TTC549 (cell line): ENCODE measurements around the gene PDXP.
"Not testable (repeated sequence)": the region's sequence is repeated elsewhere in the genome, so short reads cannot be mapped to it uniquely, and the experiment has no call there.

Experiments used
- FAIRE-seq: peaks from 2 replicates; lab custom pipeline; 2012; peaks lifted over from hg19 to GRCh38; lab: Jason Lieb, UNC

PDXP gene

DNA sequence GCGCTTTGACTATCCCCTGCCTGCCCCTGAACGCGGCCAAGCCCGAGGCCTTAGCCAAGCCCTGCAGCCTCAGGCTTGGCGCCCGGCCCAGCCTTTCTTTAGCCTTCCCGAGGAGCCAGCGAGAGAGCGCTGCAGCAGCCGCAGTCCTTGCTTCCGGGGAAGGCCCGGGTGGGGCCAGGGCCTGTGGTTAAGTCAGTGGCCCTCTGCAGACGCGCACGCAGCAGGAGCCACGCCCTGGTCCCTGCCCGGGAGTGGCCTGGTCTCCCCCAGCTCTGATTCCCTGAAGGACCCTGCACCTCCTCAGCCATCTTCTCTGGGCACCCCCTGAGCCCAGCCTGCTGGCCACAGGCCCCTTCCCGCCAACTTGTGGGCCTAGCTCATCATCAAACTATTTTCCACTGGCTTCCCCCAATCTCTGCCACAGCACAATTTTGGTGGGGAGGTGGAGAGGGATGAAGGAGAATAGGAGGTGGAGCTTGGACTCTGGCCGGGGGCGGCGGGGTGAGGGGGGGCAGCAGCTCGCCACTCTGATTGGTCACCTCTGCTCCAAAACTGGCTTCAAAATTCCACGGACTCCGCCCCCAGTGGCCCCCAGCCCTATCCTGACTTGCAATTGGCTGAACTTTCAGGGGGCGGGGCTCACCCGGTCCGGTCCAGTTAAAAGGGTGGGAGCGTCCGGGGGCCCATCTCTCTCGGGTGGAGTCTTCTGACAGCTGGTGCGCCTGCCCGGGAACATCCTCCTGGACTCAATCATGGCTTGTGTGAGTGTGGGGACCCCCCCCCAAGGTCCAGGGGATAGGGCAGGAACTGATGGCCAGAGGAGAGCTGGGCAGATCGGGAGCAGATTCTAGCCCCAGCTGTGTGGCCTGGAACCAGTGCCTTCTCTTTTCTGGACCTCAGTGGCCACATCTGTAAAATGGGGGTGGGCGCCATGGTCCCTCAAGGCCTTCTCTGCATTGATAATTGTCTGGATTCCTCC lies 16.7 kb downstream of the PDXP start, which contains the start of gene LGALS1:
LGALS1 (plus strand) TSS at position 686 of the 979 bp plus-strand sequence; CDS start at position 753, 67 bp downstream.
- FAIRE-seq = peak; percentile 95

DNA sequence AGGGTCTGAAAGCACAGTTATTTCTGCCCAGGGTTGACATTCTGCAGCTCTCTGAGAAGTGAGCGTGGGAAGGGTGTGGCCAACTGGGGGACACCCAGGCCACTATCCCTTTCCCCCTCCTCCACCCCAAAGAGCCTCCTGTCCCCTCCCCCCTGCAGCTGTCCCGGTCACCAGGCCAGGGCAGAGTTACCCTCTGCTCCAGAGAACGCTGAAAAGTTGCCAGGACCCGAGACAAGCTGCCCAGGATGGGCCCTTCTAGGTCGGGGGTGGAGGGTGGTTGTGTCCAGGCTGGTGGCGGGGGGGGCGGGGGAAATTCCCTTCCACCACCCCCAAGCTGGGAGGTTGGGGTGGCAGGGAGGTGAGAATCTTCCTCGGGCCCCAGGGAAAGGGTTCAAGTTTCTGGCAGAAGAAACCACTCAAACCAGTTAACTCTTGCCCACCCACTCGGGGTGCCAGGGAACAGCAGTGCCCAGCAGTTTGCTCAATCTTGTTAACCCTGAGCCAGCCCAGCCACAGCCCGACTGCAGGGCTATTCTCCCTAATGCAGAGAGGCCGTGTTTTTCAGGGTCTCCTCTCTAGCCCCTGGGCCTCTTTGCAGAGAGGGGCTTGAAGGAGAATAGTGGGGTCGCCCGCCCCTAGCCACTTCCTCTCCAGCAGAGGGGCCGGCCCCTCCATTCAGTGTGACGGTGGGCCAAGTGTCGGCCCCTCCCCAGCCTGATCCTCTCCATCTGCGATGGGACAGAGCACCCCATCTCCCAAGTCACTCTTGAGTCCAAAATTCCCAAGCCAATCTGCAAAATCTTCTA lies 17.6 kb downstream of the PDXP start:
- FAIRE-seq = no peak

DNA sequence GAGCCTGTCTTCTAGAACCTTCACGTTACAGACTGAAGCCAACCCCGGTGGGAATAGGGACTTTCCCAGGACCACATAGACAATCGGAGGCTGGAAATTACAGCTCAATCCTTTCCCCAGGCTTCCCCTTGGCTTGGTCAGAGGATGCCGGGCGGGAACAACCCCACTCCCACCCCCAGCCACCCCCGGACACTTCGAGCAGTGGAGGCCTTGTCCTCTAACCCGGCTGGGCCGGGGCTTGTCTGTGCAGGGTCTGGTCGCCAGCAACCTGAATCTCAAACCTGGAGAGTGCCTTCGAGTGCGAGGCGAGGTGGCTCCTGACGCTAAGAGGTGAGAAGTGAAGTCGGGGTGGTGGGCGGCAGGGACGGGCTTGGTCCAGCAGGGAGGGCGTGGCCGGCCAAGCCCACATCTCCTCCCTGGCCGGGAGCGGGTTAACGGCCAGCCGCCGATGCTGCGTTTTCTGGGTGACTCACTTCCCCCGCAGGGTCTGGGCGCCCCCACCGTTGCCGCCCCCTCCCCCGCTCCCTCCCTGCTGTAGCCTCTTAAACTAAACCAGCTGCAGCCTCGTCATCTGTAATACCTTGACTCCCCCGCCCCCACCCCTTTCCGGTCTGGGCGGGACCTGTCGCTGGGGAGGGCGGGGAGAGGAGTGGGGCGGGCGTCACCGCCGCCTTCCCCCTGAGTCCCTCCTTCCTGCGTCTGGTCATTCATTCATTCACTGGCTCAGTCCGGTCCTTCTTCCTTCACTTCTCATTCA lies 18.4 kb downstream of the PDXP start:
- no peak for FAIRE-seq

DNA sequence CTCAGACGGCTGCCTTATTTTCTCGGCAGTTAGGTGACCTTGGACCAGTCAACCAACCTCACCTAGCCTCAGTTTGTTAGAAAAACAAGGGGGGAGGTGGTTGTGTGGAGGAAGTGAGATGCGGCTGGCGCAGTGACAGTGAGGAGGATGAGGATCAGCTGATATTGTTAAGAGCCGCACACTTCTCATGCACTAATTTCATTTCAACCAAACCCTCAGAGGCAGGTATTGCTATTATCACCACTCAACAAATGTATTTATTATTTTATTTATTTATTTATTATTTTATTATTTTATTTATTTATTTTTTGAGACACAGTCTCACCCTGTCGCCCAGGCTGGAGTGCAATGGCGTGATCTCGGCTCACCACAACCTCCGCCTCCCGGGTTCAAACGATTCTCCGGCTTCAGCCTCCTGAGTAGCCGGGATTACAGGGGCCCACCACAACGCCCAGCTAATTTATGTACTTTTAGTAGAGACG lies 19.0 kb downstream of the PDXP start:
- FAIRE-seq = no peak

DNA sequence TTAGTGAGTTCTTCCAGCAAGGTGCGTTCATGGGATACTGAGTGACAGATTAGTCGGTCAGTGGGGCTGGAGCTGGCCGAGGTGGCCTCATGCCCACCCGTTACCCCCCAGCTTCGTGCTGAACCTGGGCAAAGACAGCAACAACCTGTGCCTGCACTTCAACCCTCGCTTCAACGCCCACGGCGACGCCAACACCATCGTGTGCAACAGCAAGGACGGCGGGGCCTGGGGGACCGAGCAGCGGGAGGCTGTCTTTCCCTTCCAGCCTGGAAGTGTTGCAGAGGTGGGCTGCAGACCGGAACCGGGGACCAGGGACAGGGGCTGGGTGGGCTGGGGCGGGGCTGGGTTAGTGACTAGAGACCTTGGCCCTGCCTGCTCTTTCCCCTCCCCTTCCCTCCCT lies 19.8 kb downstream of the PDXP start:
- no peak for FAIRE-seq

DNA sequence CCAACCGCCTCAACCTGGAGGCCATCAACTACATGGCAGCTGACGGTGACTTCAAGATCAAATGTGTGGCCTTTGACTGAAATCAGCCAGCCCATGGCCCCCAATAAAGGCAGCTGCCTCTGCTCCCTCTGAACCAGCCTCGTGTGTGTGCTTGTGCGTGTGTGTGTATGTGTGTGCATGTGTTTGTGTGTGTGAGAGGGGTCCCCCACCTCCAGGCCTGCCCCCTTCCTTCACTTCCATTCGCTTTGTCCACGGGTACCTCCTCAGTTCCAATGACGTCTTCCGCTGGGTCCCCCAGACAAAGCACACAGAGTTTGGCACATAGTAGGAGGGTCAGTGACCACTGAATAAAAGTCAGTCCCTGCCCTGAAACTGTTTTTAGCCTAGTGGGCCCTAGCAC lies 21.1 kb downstream of the PDXP start:
- no peak for FAIRE-seq

DNA sequence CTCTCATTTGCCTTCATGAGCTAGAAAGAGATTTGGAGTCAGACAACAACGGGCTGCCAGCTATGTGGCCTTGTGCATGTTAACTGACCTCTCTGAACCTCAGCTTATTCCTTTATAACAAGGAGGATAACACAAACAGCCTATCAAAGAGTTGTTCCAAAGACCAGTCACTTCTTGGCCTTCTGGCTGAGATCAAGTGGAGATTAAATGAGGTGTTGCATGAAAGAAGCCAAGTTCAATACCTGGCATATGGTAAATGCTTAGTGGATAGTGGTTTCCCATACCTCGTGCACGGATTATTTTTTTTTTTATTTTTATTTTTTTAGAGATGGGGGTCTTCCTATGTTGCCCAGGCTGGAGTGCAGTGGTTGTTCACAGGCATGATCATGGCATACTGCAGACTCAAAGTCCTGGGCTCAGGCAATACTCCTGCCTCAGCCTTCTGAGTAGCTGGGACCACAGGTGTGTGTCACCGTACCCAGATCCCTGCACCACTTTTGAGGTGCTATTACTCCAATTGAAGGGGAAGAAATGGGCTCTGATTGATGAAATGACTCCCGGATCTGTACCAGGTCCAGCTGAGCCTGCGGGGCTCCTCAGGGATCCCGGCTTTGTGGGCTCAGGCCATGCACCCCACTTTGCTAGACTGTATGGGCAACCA lies 21.8 kb downstream of the PDXP start:
- FAIRE-seq = no peak

DNA sequence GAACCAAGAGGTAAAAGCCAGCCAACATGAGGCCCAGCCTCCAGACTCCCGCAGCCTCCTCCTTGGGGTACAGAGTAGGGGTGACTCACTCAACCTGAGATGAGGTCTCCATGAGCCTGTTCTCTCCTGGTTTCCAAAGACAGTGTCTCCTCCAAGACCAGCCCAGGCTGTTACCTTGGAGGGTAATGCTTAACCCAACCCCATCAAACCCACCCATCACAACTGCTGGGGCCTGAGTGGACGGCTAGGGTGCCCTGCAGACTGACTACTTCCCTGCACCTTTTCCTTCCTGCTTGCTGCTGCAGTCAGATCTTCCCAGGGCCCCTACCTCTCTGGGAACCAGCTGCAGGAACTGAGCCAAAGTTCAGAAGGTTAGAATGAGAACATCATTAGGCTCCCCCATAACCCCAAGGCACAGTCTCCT lies 22.5 kb downstream of the PDXP start:
- FAIRE-seq = no peak

DNA sequence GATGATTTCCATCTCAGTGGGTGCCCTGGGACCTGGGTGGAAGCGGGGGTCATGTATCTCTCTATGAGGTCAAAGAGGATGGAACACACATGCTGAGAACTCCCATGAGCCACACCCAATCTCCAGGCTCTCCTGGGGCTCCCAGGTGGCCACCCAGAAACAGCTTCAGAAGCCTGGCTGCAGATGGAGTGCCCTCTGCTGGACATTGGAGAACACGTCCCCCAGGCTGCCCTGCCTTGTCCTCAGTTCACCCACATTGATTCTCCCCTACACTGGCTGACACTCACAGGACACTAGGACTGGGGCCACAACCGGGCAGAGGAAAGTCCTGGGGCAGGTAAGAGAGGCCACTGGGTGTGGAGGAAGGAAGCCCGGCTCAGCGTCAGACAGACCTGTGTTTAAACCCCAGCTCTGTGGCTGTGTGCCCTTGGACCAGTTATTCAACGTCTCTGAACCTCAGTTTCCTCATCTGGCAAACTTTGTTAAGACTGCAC lies 23.1 kb downstream of the PDXP start:
- FAIRE-seq = no peak

DNA sequence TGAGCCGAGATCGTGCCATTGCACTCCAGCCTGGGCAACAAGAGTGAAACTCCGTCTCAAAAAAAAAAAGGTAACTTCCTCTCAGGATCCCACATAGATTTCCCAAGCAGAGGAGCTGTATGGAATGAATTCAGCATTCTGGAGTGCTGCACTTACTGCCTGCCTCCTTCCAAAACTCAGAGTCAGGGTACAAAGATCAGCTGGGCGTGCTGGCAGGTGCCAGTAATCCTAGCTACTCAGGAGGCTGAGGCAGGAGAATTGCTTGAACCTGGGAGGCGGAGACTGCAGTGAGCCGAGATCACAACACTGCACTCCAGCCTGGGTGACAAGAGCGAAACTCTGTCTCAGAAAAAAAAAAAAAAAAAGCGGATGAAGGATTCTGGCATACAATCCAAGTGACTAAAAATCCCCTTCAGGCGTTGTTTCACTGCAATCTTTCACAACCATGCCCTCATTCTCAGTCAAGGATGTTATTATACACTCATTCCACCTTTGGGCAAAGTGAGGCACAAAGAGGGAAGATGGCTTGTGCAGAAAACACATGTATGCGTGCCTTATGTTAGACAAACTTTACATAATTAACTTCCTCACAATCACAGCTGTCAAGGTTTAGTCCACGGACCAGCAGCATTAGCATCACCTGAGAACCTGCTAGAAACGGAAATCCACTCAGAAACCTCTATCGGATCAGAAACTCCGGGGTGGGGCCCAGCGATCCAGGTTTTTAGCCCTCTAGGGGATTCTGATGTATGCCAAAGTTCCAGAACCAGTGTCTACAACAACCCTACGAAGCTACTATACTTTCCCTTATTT lies 26.5 kb downstream of the PDXP start:
- no peak for FAIRE-seq

DNA sequence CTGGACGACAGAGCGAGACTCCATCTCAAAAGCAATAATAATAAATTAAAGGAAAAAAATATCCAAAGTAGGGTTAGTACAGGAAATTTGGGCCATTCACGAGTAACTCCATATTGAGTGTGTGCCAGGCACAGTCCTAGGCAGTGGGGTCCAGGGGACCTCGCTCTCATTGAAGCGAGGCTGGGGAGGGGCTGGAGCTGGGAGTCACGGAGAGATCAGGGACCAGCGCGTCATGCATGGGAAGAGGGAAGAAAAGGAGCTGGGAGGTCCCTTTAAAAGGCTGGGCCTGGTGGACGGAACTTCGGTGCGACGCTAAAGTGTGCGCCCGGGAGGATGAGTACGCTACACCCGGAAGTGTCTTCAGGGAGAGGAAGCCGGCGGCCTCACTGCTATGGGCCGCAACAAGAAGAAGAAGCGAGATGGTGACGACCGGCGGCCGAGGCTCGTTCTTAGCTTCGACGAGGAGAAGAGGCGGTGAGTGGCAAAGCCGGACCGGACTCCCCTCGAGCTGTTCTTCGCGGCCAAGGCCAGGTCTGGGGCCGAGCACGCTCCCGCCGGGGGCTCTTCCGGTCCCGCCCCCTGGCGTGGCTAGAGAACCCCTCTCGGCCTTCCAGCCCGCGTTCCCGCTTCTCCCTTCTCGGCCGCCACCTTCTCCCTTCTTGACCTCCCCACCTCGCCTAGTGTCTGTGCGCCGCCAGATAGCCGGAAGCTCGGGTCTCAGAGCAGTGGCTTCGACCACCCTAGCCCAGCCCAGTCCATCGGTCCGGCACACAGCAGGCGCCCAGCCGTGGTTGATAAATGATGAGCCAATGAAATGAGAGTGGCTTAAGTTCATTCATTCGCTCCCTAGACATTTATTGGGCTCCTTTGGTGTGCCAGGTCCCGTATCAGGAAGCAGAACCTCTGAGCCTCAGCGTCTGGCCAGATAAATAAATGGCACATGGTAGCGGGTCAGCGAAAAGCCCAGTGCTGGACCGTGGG lies 27.8 kb downstream of the PDXP start, which contains the start of gene NOL12:
NOL12 (plus strand) TSS at position 342 of the 981 bp plus-strand sequence; CDS start at position 392, 50 bp downstream.
- FAIRE-seq = no peak

DNA sequence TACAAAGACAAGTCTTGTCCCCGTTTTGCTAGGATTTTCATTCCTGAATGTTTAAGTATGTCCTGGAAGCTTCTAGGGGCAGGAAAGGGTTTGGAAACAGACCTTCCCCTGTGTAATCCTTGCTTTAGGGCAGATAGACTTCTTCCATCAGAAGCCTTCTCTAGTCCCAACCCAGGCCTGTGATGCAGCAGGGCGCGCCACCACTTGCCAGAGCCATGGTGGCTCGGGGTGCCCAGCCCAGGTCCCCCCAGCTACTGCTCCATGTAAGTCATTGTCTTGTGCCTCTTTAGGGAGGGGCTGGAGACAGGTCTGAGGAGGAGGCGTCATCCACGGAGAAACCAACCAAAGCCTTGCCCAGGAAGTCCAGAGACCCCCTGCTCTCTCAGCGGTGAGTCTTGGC lies 31.9 kb downstream of the PDXP start:
- no peak for FAIRE-seq

DNA sequence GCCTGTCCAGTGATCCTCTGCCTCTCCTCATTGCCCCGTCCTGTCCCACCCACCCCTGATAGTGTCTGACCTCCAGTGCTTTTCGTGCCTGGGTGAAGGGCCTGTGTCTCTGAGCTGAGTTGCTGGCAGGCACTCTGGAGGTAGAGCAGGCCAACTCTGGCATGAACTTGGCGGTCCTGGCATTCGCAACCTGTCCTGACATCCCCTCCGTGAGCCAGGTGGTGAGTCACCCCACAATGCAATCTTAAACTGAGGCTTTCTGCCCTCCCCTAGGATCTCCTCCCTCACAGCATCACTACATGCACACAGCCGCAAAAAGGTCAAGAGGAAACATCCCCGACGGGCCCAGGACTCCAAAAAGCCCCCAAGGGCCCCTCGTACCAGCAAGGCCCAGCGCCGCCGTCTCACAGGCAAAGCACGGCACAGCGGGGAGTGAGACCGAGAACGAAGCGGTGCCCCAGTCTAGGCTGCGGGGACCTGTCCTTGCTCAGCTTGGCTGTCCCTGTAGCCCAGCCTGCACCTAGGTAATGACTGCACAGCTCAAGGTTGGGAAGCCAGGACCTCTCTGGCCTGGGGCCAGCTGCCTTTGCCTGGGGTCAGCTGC lies 32.5 kb downstream of the PDXP start:
- no peak for FAIRE-seq

DNA sequence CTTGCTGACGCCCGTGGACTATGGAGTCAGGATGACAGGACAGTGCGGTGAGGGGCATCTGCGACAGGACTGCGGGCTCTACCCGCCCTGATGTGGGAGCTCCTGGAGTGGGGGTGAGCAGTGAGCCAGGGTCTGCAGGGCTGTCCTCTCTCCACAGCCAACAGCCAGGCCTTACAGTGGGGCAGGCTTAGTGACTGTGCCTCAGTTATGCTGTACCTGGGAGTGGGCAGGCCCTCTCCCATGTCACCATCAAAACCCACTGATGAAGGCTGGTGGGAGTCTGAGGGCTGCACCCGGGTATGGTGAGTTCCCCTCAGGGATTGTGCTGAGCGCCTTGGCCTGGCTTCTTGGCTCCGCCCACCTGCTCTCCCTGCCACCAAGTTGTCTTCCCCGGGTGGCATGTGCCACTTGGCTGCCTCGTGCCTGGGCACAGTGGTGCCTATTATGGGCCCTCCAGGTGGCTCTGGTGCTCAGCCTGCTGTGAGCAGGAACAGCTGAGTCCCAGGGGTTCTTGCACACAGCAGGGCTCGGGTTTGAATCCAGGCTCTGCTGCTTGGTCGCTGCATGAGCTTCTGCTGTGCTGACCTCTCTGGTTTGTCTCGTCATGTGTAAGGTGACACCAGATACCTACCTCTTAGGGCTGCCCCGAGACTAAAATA lies 34.2 kb downstream of the PDXP start:
- no peak for FAIRE-seq

DNA sequence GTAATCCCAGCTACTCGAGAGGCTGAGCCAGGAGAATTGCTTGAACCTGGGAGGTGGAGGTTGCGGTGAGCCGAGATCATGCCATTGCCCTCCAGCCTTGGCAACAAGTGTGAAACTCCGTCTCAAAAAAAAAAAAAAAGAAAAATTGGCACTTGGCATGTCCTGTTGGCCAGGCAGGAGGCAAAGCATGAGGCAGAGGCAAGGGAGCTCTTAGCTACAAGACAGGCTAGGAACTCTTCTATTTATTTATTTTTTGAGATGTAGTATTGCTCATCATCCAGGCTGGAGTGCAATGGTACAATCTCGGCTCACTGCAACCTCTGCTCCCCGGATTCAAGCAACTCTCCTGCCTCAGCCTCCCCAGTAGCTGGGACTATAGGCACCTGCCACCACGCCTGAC lies 35.6 kb downstream of the PDXP start:
- FAIRE-seq = not testable (repeated sequence)

DNA sequence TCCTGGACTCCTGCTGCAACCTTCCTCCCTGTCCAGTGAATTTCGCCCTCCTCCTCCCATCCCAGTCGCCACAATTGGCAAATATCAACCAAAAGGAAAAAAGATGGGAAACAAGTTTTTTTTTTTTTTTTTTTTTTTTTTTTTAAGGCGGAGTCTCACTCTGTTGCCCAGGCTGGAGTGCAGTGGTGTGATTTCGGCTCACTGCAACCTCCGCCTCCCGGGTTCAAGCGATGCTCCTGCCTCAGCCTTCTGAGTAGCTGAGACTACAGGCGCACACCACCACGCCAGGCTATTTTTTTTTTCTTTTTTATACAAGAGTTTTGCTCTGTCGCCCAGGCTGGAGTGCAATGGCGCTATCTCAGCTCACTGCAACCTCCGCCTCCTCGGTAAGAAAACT lies 37.7 kb downstream of the PDXP start:
- FAIRE-seq = not testable (repeated sequence)

DNA sequence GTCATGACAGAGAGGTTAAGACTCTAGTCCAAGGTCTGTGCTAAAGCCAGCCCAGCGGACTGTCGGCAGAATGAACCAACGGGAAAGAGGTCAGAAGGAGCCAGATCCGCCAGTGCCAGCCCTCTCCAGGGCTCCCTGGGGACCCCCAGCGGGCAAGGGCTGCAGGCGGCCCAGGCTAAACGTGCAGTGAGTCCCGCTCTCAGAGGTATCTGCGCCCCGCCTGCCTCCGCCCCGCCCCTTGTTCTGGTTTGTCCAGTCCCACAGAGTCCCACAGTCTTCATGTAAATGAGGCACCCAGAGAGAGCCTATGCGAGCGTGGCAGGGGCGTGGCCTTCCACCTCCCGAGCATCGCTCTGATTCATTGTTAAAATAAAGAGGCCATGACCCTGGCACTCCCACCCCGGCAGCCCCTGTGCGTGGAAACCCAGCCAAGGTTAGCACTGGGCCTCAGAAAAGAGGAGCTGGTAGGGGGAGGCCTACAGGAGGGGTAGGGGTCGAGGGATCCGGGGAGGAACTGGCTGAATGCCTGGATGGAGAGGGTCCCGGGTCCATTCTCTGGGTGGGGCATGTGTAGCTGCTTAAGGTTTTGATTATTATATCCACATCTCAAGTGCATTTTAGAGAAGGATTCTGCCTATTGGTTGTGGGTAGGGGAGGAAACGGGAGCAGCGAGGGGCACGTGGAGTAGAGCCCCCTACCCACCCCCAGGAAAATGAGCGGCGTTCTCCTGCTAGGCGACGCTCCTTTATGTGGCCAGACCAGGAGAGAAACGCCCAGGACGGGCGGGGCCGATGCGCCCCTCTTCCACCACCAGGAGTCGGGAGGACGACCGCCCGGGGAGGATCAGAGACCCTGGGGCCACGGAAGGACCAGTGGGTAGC lies 38.4 kb downstream of the PDXP start, which contains the start of gene TRIOBP:
TRIOBP (plus strand) TSS at position 392 of the 881 bp plus-strand sequence. CDS start 4,318 bp downstream, outside the sequence.
- peak; percentile 84 for FAIRE-seq
